ENCODE results near the gene CPT1B. TPM values are rescaled to one million over a fixed set of nuclear protein-coding genes. Genes with fewer than 3 reads are reported as not detected.
A peak's percentile ranks its signal among the peaks of the same experiment; 100 is the strongest.

Gene CPT1B
- total and polyA plus RNA-seq, 2 donors (not counting 1 experiment from before 2014, with no cell fraction given), result 55.0 to 109 TPM

GRCh38 chr22:50531546-50531961 lies 46.7 kb downstream of the CPT1B start:
- WGBS (ENCODE audit: insufficient coverage), result under 1% methylated on average over 41 of the region's 44 CpGs
- H3K4me1 ChIP-seq (ENCODE audit: control insufficient read depth in 2 of 2, insufficient read depth in 2 of 2, low read length in 2 of 2), result peaks cover 22 to 71% of the 10 kb centered on the region in 2 donors
- H3K4me3 Mint-ChIP-seq, result peak overlapping the region; percentile 95
- H3K79me2 ChIP-seq (ENCODE audit: control insufficient read depth, insufficient read depth, low read length), result peaks cover 17% of the 10 kb centered on the region
- peaks cover 57% of the 10 kb centered on the region for H3K4me1 Mint-ChIP-seq
- peak overlapping the region; percentile 97 for H3K9ac ChIP-seq (ENCODE audit: low read length)
- TF ChIP-seq EZH2 (IDR thresholded peaks at IDR 0.05; ENCODE audit: borderline replicate concordance, insufficient read depth, low read depth, low read length, poor library complexity, severe bottlenecking), result no peak
- TF ChIP-seq CTCF (IDR thresholded peaks at IDR 0.05), result no peak
- no peaks in the 10 kb centered on the region for H3K36me3 ChIP-seq (replicated peaks in 1 of 2; ENCODE audit: control extremely low read depth in 1 of 2, control insufficient read depth in 1 of 2, extremely low read depth in 1 of 2, insufficient read depth in 2 of 2, low read length in 1 of 2)
- peaks cover 0 to 9% (median 0%) of the 10 kb centered on the region in 3 donors for H3K9me3 ChIP-seq (ENCODE audit: control extremely low read depth in 1 of 3, control insufficient read depth in 2 of 3, insufficient read depth in 1 of 3, low read length in 2 of 3)
- peak; percentile 43 for ATAC-seq (ENCODE audit: low read depth)
- DNase-seq, result peak; percentile 93
- H3K9me3 Mint-ChIP-seq (ENCODE audit: insufficient read depth), result no peaks in the 10 kb centered on the region
- H2AFZ ChIP-seq (ENCODE audit: insufficient read depth, low read depth, low read length, poor library complexity, severe bottlenecking), result peak overlapping the region; percentile 62
- no peaks in the 10 kb centered on the region for H4K20me1 ChIP-seq (ENCODE audit: control insufficient read depth, insufficient read depth, low read length, poor library complexity, severe bottlenecking)
- H3K27ac ChIP-seq (ENCODE audit: low read length in 2 of 2), result peak overlapping the region; percentile 99 to 100
- intact Hi-C loops (cut with micrococcal nuclease), result loop anchor here (1.0 kb wide), 3 partner anchors 8 to 90 kb away; partner anchors contain the start of gene SYCE3
- H3K4me3 ChIP-seq (ENCODE audit: control extremely low read depth in 1 of 5, extremely low read depth in 1 of 5, insufficient read depth in 1 of 5, low read depth in 2 of 5, low read length in 4 of 5), result peak overlapping the region; percentile 47 to 95 (median 95)
- peak overlapping the region; percentile 84 for H3K4me2 ChIP-seq (replicated peaks; ENCODE audit: low read depth, low read length, poor library complexity, severe bottlenecking)
- no peaks in the 10 kb centered on the region for H3K27me3 Mint-ChIP-seq
- POLR2A ChIA-PET, result interaction anchor here (0.6 to 4.6 kb wide), 10 partner anchors 9 to 578 kb away, joined by 4 to 40 read pairs (median 6); partner anchors contain the start of genes LMF2, NCAPH2 and SYCE3
- H3K27me3 ChIP-seq (replicated peaks in 1 of 4; ENCODE audit: control extremely low read depth in 1 of 4, control insufficient read depth in 3 of 4, insufficient read depth in 4 of 4, low read length in 3 of 4), result no peaks in the 10 kb centered on the region
- CTCF ChIA-PET, result interaction anchor here (0.8 to 2.1 kb wide), 2 partner anchors 9 to 92 kb away, joined by 3 to 7 read pairs; no protein-coding TSS in a partner anchor
- peak overlapping the region; percentile 99 for H3K27ac Mint-ChIP-seq
